HG03565 (cell line): Measurements from ENCODE around the gene FN1.

Source experiments
- ATAC-seq: cut with Tn5 transposase; IDR thresholded peaks from one replicate; pipeline ENCODE4 v1.9.1; 2021; ENCODE audit warnings: mild to moderate bottlenecking, moderate library complexity; ENCODE audit not compliant: unreplicated experiment

Gene FN1

GRCh38 chr2:215442401-215442787 is 6.5 kb upstream of the FN1 start:
- no peak for ATAC-seq

GRCh38 chr2:215441560-215442400 is 5.9 kb upstream of the FN1 start:
- no peak for ATAC-seq

- no peak for ATAC-seq
Observed at GRCh38 chr2:215439980-215440512, 4.2 kb upstream of the FN1 start.

- no peak for ATAC-seq
Observed at GRCh38 chr2:215439404-215439803, 3.5 kb upstream of the FN1 start.

- ATAC-seq = no peak
Observed at GRCh38 chr2:215437614-215438013, 1.7 kb upstream of the FN1 start.

GRCh38 chr2:215436705-215437565 is 1.1 kb upstream of the FN1 start:
- ATAC-seq = no peak

- no peak for ATAC-seq
Observed at GRCh38 chr2:215435280-215435869, 493 bp downstream of the FN1 start.

- no peak for ATAC-seq
Observed at GRCh38 chr2:215434447-215435279, 1.2 kb downstream of the FN1 start.

- ATAC-seq = no peak
Observed at GRCh38 chr2:215432759-215433594, 2.9 kb downstream of the FN1 start.

GRCh38 chr2:215431778-215432758 is 3.8 kb downstream of the FN1 start:
- no peak for ATAC-seq

- ATAC-seq = no peak
Observed at GRCh38 chr2:215431290-215431689, 4.6 kb downstream of the FN1 start.

GRCh38 chr2:215430528-215431187 is 5.2 kb downstream of the FN1 start:
- ATAC-seq = no peak

- ATAC-seq = no peak
Observed at GRCh38 chr2:215429424-215429823, 6.4 kb downstream of the FN1 start.

GRCh38 chr2:215428060-215428910 is 7.6 kb downstream of the FN1 start:
- ATAC-seq = no peak

GRCh38 chr2:215427585-215427984 is 8.3 kb downstream of the FN1 start:
- no peak for ATAC-seq

GRCh38 chr2:215425021-215425782 is 10.7 kb downstream of the FN1 start:
- no peak for ATAC-seq
